ENCODE data around the gene COMT.

Gene COMT

GRCh38 chr22:19941365-19942082, at the start of gene COMT, which contains the start of gene TXNRD2:
COMT (plus strand) TSS chr22:19941772; CDS start chr22:19962527, 20,755 bp downstream.
TXNRD2 (minus strand) TSS chr22:19941818; CDS start chr22:19941803, 15 bp downstream.
- ChIA-PET POLR2A (interaction anchor here (0.7 to 2.7 kb wide), 9 partner anchors 10 to 218 kb away, joined by 3 to 16 read pairs (median 4); partner anchors contain the start of gene GP1BB), CTCF (no interaction called here)
- peak; percentile 88 for DNase-seq (ENCODE audit: extremely low spot score)
- no peak for TF ChIP-seq FOXM1 (IDR thresholded peaks at IDR 0.05; ENCODE audit: borderline replicate concordance)

- CTCF ChIA-PET = interaction anchor here (1.5 kb wide), 1 partner anchor 18 kb away, joined by 7 read pairs; no protein-coding TSS in a partner anchor
- TF ChIP-seq ELF4 (IDR thresholded peaks at IDR 0.05) (no peak), NFRKB (IDR thresholded peaks at IDR 0.05) (no peak), PKNOX1 (IDR thresholded peaks at IDR 0.05) (0 out of 2 replicates have a peak, but pooled peaks have one; percentile 47), TARDBP (IDR thresholded peaks at IDR 0.05) (no peak), SP1 (IDR thresholded peaks at IDR 0.05) (no peak), L3MBTL2 (conservative IDR thresholded peaks at IDR 0.05) (peak; percentile 71), LEF1 (IDR thresholded peaks at IDR 0.05; ENCODE audit: borderline replicate concordance) (no peak), FOXM1 (IDR thresholded peaks at IDR 0.05; ENCODE audit: borderline replicate concordance) (no peak)
- POLR2A ChIA-PET = interaction anchor here (1.5 kb wide), 1 partner anchor 37 kb away, joined by 6 read pairs; no protein-coding TSS in a partner anchor
- DNase-seq (ENCODE audit: extremely low spot score) = no peak
These were observed 49.2 kb upstream of the COMT start for GRCh38 chr22:19892257-19892879.

- no peak for DNase-seq (ENCODE audit: extremely low spot score)
- no peak for TF ChIP-seq FOXM1 (IDR thresholded peaks at IDR 0.05; ENCODE audit: borderline replicate concordance)
- no peak for TF ChIP-seq ELF4 (IDR thresholded peaks at IDR 0.05)
- no peak for TF ChIP-seq CTBP1 (IDR thresholded peaks at IDR 0.05; ENCODE audit: borderline replicate concordance)
- no peak for TF ChIP-seq FOXA1 (IDR thresholded peaks at IDR 0.05)
- ChIA-PET CTCF (no interaction called here), POLR2A (no interaction called here)
These were observed 48.6 kb upstream of the COMT start for GRCh38 chr22:19892925-19893324.

- DNase-seq (ENCODE audit: extremely low spot score) = no peak
- CTCF ChIA-PET = no interaction called here
- TF ChIP-seq TARDBP (IDR thresholded peaks at IDR 0.05) = no peak
- TF ChIP-seq NFRKB (IDR thresholded peaks at IDR 0.05) = no peak
- no peak for TF ChIP-seq FOXM1 (IDR thresholded peaks at IDR 0.05; ENCODE audit: borderline replicate concordance)
- TF ChIP-seq SP1 (IDR thresholded peaks at IDR 0.05) = no peak
- TF ChIP-seq L3MBTL2 (conservative IDR thresholded peaks at IDR 0.05) = no peak
- TF ChIP-seq HDGF (IDR thresholded peaks at IDR 0.05; ENCODE audit: borderline replicate concordance) = no peak
- POLR2A ChIA-PET = no interaction called here
These were observed 48.2 kb upstream of the COMT start for GRCh38 chr22:19893363-19893762.

- POLR2A ChIA-PET = no interaction called here
- TF ChIP-seq HDGF (IDR thresholded peaks at IDR 0.05; ENCODE audit: borderline replicate concordance) = no peak
- TF ChIP-seq SUZ12 (IDR thresholded peaks at IDR 0.05) = no peak
- CTCF ChIA-PET = no interaction called here
- DNase-seq (ENCODE audit: extremely low spot score) = no peak
These were observed 46.3 kb upstream of the COMT start for GRCh38 chr22:19895160-19895849.

GRCh38 chr22:19896665-19897355, 44.8 kb upstream of the COMT start:
- ChIA-PET CTCF (interaction anchor here (0.7 to 0.9 kb wide), 3 partner anchors 43 to 233 kb away, joined by 3 read pairs; no protein-coding TSS in a partner anchor), POLR2A (interaction anchor here (1.2 to 1.4 kb wide), 2 partner anchors 41 kb away, joined by 3 to 6 read pairs; no protein-coding TSS in a partner anchor)
- DNase-seq (ENCODE audit: extremely low spot score) = no peak

GRCh38 chr22:19897726-19898125, 43.8 kb upstream of the COMT start:
- CTCF ChIA-PET = interaction anchor here (0.7 to 3.1 kb wide), 3 partner anchors 13 to 167 kb away, joined by 3 to 10 read pairs (median 3); no protein-coding TSS in a partner anchor
- POLR2A ChIA-PET = interaction anchor here (1.4 kb wide), 1 partner anchor 42 kb away, joined by 6 read pairs; no protein-coding TSS in a partner anchor
- TF ChIP-seq BHLHE40 (IDR thresholded peaks at IDR 0.05; ENCODE audit: borderline replicate concordance) (no peak), TARDBP (IDR thresholded peaks at IDR 0.05) (no peak), NFRKB (IDR thresholded peaks at IDR 0.05) (no peak), ELF4 (IDR thresholded peaks at IDR 0.05) (no peak), ZNF384 (IDR thresholded peaks at IDR 0.05) (no peak), HDGF (IDR thresholded peaks at IDR 0.05; ENCODE audit: borderline replicate concordance) (no peak), CTBP1 (IDR thresholded peaks at IDR 0.05; ENCODE audit: borderline replicate concordance) (no peak), SUZ12 (IDR thresholded peaks at IDR 0.05) (no peak), FOXM1 (IDR thresholded peaks at IDR 0.05; ENCODE audit: borderline replicate concordance) (no peak), ARNT (IDR thresholded peaks at IDR 0.05) (no peak)
- DNase-seq (ENCODE audit: extremely low spot score) = no peak

More at GRCh38 chr22:19896665-19897355, 44.8 kb upstream of the COMT start:
- TF ChIP-seq LEF1 (IDR thresholded peaks at IDR 0.05; ENCODE audit: borderline replicate concordance) (no peak), ZNF384 (IDR thresholded peaks at IDR 0.05) (no peak), FOXA1 (IDR thresholded peaks at IDR 0.05) (no peak), ARNT (IDR thresholded peaks at IDR 0.05) (no peak)

All from HEK293T (cell line).